Caco-2 (cell line): ENCODE measurements around the gene ABL1. TPM values are rescaled to one million over a fixed set of nuclear protein-coding genes. Genes with fewer than 3 reads are reported as not detected.

Experiments
- BruUV-seq: library from RNA; stranded (reverse); fragments of 400-500 nt; replicated peaks from 2 replicates; lab custom pipeline; 2021; lab: Mats Ljungman, UMichigan
- CTCF ChIA-PET: fragments of 300-600 bp; sonication (Branson Sonifier 250); formaldehyde crosslinking; loops from one replicate; lab custom pipeline; 2022; ENCODE audit warnings: antibody characterized with exemption; lab: Charles Lee
- POLR2A ChIA-PET: fragments of 300-600 bp; sonication (Branson Sonifier 250); formaldehyde crosslinking; loops from one replicate; lab custom pipeline; 2022; ENCODE audit warnings: antibody characterized with exemption; lab: Charles Lee
- DNase-seq, 2 experiments: peaks; one replicate each; pipeline versions ENCODE4 v3.0.0 to v3.0.0-alpha.2; 2020 to 2022
- H3K27me3 ChIP-seq: replicated peaks from 2 replicates; pipeline ENCODE4 v1.6.0; 2011; ENCODE audit warnings: low read length; ENCODE audit not compliant: control insufficient read depth, insufficient read depth
- H3K36me3 ChIP-seq: 2 replicates; pipeline ENCODE4 v1.5.1; 2011; ENCODE audit warnings: low read length; ENCODE audit not compliant: control insufficient read depth, insufficient read depth
- H3K4me1 ChIP-seq: fragments of 250-450 bp; sonication (Bioruptor Pico); 2 replicates; pipeline ENCODE4 v1.5.1; 2020; ENCODE audit warnings: mild to moderate bottlenecking
- H3K4me3 ChIP-seq: 2 replicates; pipeline ENCODE4 v1.5.1; 2011; ENCODE audit warnings: low read depth, mild to moderate bottlenecking, control low read depth, low read length
- H3K9me3 ChIP-seq: fragments of 250-450 bp; sonication (Bioruptor Pico); 2 replicates; pipeline ENCODE4 v1.5.1; 2020; ENCODE audit warnings: mild to moderate bottlenecking, moderate library complexity
- H3K27ac Mint-ChIP-seq: one replicate; pipeline ENCODE4 v1.8.0; 2022; ENCODE audit warnings: mixed read lengths; ENCODE audit not compliant: unreplicated experiment
- H3K27me3 Mint-ChIP-seq: one replicate; pipeline ENCODE4 v1.8.0; 2022; ENCODE audit warnings: mixed read lengths; ENCODE audit not compliant: insufficient read depth, unreplicated experiment
- H3K36me3 Mint-ChIP-seq: one replicate; pipeline ENCODE4 v1.8.0; 2022; ENCODE audit warnings: mild to moderate bottlenecking, mixed read lengths; ENCODE audit not compliant: insufficient read depth, unreplicated experiment
- H3K4me1 Mint-ChIP-seq: one replicate; pipeline ENCODE4 v1.8.0; 2022; ENCODE audit warnings: low read depth, mixed read lengths; ENCODE audit not compliant: unreplicated experiment
- H3K4me3 Mint-ChIP-seq: one replicate; pipeline ENCODE4 v1.8.0; 2022; ENCODE audit warnings: mild to moderate bottlenecking, moderate library complexity, mixed read lengths; ENCODE audit not compliant: unreplicated experiment
- H3K9me3 Mint-ChIP-seq: one replicate; pipeline ENCODE4 v1.8.0; 2022; ENCODE audit warnings: mixed read lengths; ENCODE audit not compliant: unreplicated experiment
- CTCF ChIP-seq, 2 experiments: fragments of 200-600 bp in 1 of 2; IDR thresholded peaks; 1 replicate in 1 of 2; 2 replicates in 1 of 2; pipeline versions ENCODE4 v1.5.1 to v1.8.0; 2011 to 2022; ENCODE audit warnings: antibody characterized with exemption in 1 of 2, control low read depth in 1 of 2, inconsistent platforms in 1 of 2, low read depth in 1 of 2, low read length in 1 of 2, mild to moderate bottlenecking in 1 of 2, moderate library complexity in 1 of 2; ENCODE audit not compliant: insufficient read depth in 1 of 2, severe bottlenecking in 1 of 2, unreplicated experiment in 1 of 2
- intact Hi-C: fragments of 100-400 bp; cut with micrococcal nuclease; formaldehyde crosslinking; loops from one replicate; pipeline ENCODE4 v1.10.0; 2022; ENCODE audit not compliant: unreplicated experiment
- total RNA-seq: library from RNA; stranded (reverse); gene quantifications from 2 replicates; pipeline ENCODE4 v1.2.3, GENCODE V29; 2022

Gene ABL1
- total RNA-seq, 1 experiment from 2014 or later = 55.2 TPM

GRCh38 chr9:130931508-130932254, 96.6 kb downstream of the ABL1 start:
- peaks cover 2% of the 10 kb centered on the region for H3K36me3 Mint-ChIP-seq
- CTCF ChIA-PET = no interaction called here
- BruUV-seq = no TSS peak
- H3K27me3 Mint-ChIP-seq = peaks cover 13% of the 10 kb centered on the region
- H3K4me3 Mint-ChIP-seq = no peak overlapping the region
- no peak for DNase-seq
- H3K27ac Mint-ChIP-seq = no peak overlapping the region
- no peak overlapping the region for H3K4me3 ChIP-seq
- POLR2A ChIA-PET = no interaction called here
- H3K27me3 ChIP-seq = no peaks in the 10 kb centered on the region; the same call in 1 of the 2 replicates
- H3K36me3 ChIP-seq = no peaks in the 10 kb centered on the region
- no peaks in the 10 kb centered on the region for H3K9me3 Mint-ChIP-seq
- peaks cover 2% of the 10 kb centered on the region for H3K4me1 Mint-ChIP-seq
- intact Hi-C loops = no loop called here
- no peaks in the 10 kb centered on the region for H3K9me3 ChIP-seq
- H3K4me1 ChIP-seq = peaks cover 13% of the 10 kb centered on the region
- no peak for TF ChIP-seq CTCF (IDR thresholded peaks at IDR 0.05; ENCODE audit: insufficient read depth in 1 of 2, low read depth in 1 of 2, low read length in 1 of 2, severe bottlenecking in 1 of 2, unreplicated experiment in 1 of 2)

GRCh38 chr9:130932255-130933079, 97.4 kb downstream of the ABL1 start:
- DNase-seq = no peak
- H3K9me3 ChIP-seq = no peaks in the 10 kb centered on the region
- no peak overlapping the region for H3K4me3 ChIP-seq
- no peak for TF ChIP-seq CTCF (IDR thresholded peaks at IDR 0.05; ENCODE audit: insufficient read depth in 1 of 2, low read depth in 1 of 2, low read length in 1 of 2, severe bottlenecking in 1 of 2, unreplicated experiment in 1 of 2)
- BruUV-seq = no TSS peak
- ChIA-PET POLR2A (no interaction called here), CTCF (interaction anchor here (0.6 to 1.0 kb wide), 3 partner anchors 13 to 39 kb away, joined by 3 to 4 read pairs (median 3); no protein-coding TSS in a partner anchor)
- H3K9me3 Mint-ChIP-seq = no peaks in the 10 kb centered on the region
- peaks cover 6% of the 10 kb centered on the region for H3K36me3 Mint-ChIP-seq
- no peaks in the 10 kb centered on the region; the same call in 1 of the 2 replicates for H3K27me3 ChIP-seq
- peaks cover 20% of the 10 kb centered on the region for H3K27me3 Mint-ChIP-seq
- H3K4me3 Mint-ChIP-seq = no peak overlapping the region
- peaks cover 8% of the 10 kb centered on the region for H3K4me1 Mint-ChIP-seq
- H3K4me1 ChIP-seq = peaks cover 15% of the 10 kb centered on the region
- no peak overlapping the region for H3K27ac Mint-ChIP-seq
- no peaks in the 10 kb centered on the region for H3K36me3 ChIP-seq
- intact Hi-C loops = no loop called here
